Stomach (tissue), 9 donors: Measurements from ENCODE around the gene MAPRE3. TPM values are rescaled to one million over a fixed set of nuclear protein-coding genes. Genes with fewer than 3 reads are reported as not detected.

Experiments used
- DNase-seq, 2 donors: peaks; one replicate each; pipeline versions ENCODE4 v3.0.0 to v3.0.0-alpha.2; 2013 to 2019
- H3K27ac ChIP-seq, 5 donors: fragments of 200-600 bp in 4 of 5; sonication (generic) in 4 of 5; one replicate each; pipeline ENCODE4 v1.5.1; 2013 to 2019; ENCODE audit warnings: mild to moderate bottlenecking in 1 of 5, moderate library complexity in 1 of 5
- H3K27me3 ChIP-seq, 3 donors: fragments of 200-600 bp; sonication (generic); one replicate each; pipeline ENCODE4 v1.5.1; 2017 to 2019; ENCODE audit warnings: mixed run types in 1 of 3
- H3K36me3 ChIP-seq, 4 donors: fragments of 200-600 bp; sonication (generic); 1 replicate in 3 of 4; 2 replicates in 1 of 4; pipeline ENCODE4 v1.5.1; 2016 to 2019
- H3K4me1 ChIP-seq, 4 donors: fragments of 200-600 bp; sonication (generic); one replicate each; pipeline ENCODE4 v1.5.1; 2016 to 2019
- H3K4me3 ChIP-seq, 4 donors: fragments of 200-600 bp; sonication (generic) in 3 of 4; one replicate each; pipeline ENCODE4 v1.5.1; 2016 to 2019; ENCODE audit warnings: mild to moderate bottlenecking in 1 of 4
- H3K9me3 ChIP-seq, 4 donors: fragments of 200-600 bp; sonication (generic); one replicate each; pipeline ENCODE4 v1.5.1; 2016 to 2019
- EP300 ChIP-seq: sonication (generic); formaldehyde crosslinking; IDR thresholded peaks from one replicate; pipeline ENCODE4 v1.6.1; 2017; ENCODE audit warnings: antibody characterized with exemption
- POLR2A ChIP-seq, 4 donors: fragments of 450-650 bp; IDR thresholded peaks; one replicate each; pipeline ENCODE4 v1.6.1; 2016; ENCODE audit warnings: antibody characterized with exemption in 4 of 4, control low read depth in 2 of 4, mild to moderate bottlenecking in 1 of 4, moderate library complexity in 1 of 4
- POLR2AphosphoS5 ChIP-seq, 3 donors: sonication (generic); formaldehyde crosslinking; IDR thresholded peaks; one replicate each; pipeline ENCODE4 v1.6.1; 2016; ENCODE audit warnings: antibody characterized with exemption in 3 of 3
- WGBS, 5 donors: extraction: QIAGEN DNeasy Blood & Tissue Kit in 3 of 5; methylation state at CpG; one replicate each; pipeline versions ENCODE4 v1.1.5 to v1.1.7; 2013 to 2018; 5-methylcytosine and 5-hydroxymethylcytosine counted together
- intact Hi-C: fragments of 100-400 bp; cut with DNase I; formaldehyde crosslinking; loops from one replicate; pipeline ENCODE4 v1.15.1; 2023; ENCODE audit warnings: low total_unique reads
- polyA plus RNA-seq, 3 donors: library from polyadenylated mRNA; stranded (reverse); fragments of 200-250 nt; gene quantifications; one replicate each; pipeline ENCODE4 v1.2.3, GENCODE V29; 2013
- total RNA-seq, 5 donors: library from RNA; depleted of rRNA; stranded (reverse); fragments of >200 nt; gene quantifications; one replicate each; pipeline versions ENCODE4 v1.1.0 to v1.2.3, GENCODE V29; 2014 to 2016
- TF ChIP-seq, protein P1 (sequence below), 7 experiments: fragments of 450-650 bp in 4 of 7; fragments of 200-600 bp in 3 of 7; sonication (generic) in 3 of 7; IDR thresholded peaks; one replicate each; pipeline ENCODE4 v1.5.1; 2016 to 2019; ENCODE audit warnings: antibody characterized with exemption in 7 of 7, control low read depth in 2 of 7, mild to moderate bottlenecking in 1 of 7
- donor health status: healthy with polysubstance abuse.
- donor health status: Bipolar disorder and iron deficiency.
- donor health status: healthy.

MAPRE3 gene
- total and polyA plus RNA-seq, 8 donors, result 7.0 to 24.1 (median 13.6) TPM

DNA sequence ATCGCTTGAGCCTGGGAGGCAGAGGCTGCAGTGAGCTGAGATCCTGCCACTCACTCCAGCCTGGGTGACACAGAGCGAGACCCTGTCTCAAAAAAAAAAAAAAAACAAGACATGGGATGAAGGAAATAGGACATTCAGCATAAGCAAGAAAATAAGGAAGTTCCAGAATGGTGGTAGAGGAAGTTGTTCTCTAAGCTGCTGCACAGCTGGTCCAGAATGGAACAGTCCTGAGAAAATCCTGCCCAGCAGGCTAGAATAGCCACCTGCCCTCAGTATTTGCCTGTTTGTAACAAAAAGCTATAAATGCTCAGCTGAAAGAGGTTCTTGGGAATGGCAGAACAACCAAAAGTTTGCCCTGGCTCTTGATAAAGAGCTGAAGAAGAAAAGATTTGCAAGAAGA, 11.1 kb upstream of the MAPRE3 start:
- intact Hi-C loops, result no loop called here
- WGBS, 5 donors, result 75 to 89% (median 85%) methylated on average over 2 of the region's 2 CpGs
- peaks cover 0 to 68% (median 27%) of the 10 kb centered on the region in 3 donors for H3K27me3 ChIP-seq
- peaks cover 0 to 9% (median 3%) of the 10 kb centered on the region in 4 donors for H3K4me1 ChIP-seq
- H3K9me3 ChIP-seq, result no peaks in the 10 kb centered on the region
- no peak overlapping the region for H3K27ac ChIP-seq
- no peak for DNase-seq
- no peak for TF ChIP-seq POLR2A (IDR thresholded peaks at IDR 0.05)
- TF ChIP-seq POLR2AphosphoS5 (IDR thresholded peaks at IDR 0.05), result no peak
- no peaks in the 10 kb centered on the region for H3K36me3 ChIP-seq
- H3K4me3 ChIP-seq, result no peak overlapping the region

DNA sequence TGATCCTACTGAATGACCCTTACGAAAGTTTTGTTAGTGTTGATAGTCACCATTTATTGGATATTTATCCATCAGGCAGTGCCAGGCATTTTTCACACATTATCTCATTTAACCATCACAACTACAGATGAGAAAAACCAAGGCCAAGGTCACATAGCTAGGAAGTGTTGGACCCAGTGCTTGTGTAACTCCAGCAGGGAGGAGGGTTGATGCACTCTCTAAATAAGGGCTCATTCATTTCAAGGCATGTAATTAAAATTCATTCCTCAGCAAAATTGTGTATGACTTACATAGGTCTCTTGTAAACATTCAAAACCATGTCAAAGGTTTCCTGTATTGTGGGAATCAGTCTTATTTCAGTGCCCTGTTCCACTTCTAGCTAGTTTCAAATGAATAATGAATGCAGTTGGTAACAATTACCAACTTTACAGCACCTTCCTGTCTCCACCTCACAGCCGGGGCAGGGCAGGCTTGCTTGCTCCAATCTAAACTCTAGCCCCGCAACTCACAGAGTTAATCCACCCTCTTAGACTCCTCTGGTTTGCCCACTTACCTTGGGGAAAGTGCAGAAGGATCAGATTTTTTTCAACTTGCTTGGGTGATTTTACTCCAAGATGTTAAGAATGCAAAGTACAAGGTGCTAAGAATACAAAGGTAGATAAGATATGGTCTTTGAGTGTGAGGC, 5.8 kb upstream of the MAPRE3 start:
- H3K4me1 ChIP-seq, result peaks cover 0 to 10% (median 4%) of the 10 kb centered on the region in 4 donors
- intact Hi-C loops, result loop anchor here (5.0 kb wide), 1 partner anchor 53 kb away; no protein-coding TSS in a partner anchor
- peaks cover 0 to 20% (median 7%) of the 10 kb centered on the region in 3 donors for H3K27me3 ChIP-seq
- TF ChIP-seq POLR2AphosphoS5 (IDR thresholded peaks at IDR 0.05) (no peak), POLR2A (IDR thresholded peaks at IDR 0.05) (no peak), EP300 (no peak)
- TF ChIP-seq, protein P1, sequence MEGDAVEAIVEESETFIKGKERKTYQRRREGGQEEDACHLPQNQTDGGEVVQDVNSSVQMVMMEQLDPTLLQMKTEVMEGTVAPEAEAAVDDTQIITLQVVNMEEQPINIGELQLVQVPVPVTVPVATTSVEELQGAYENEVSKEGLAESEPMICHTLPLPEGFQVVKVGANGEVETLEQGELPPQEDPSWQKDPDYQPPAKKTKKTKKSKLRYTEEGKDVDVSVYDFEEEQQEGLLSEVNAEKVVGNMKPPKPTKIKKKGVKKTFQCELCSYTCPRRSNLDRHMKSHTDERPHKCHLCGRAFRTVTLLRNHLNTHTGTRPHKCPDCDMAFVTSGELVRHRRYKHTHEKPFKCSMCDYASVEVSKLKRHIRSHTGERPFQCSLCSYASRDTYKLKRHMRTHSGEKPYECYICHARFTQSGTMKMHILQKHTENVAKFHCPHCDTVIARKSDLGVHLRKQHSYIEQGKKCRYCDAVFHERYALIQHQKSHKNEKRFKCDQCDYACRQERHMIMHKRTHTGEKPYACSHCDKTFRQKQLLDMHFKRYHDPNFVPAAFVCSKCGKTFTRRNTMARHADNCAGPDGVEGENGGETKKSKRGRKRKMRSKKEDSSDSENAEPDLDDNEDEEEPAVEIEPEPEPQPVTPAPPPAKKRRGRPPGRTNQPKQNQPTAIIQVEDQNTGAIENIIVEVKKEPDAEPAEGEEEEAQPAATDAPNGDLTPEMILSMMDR (IDR thresholded peaks at IDR 0.05), result no peak
- H3K4me3 ChIP-seq, result no peak overlapping the region
- no peak overlapping the region for H3K27ac ChIP-seq
- no peaks in the 10 kb centered on the region for H3K9me3 ChIP-seq
- DNase-seq, result peak in 1 of 2 donors; percentile 39
- 50 to 67% (median 52%) methylated on average over 3 of the region's 3 CpGs for WGBS, 5 donors
- no peaks in the 10 kb centered on the region for H3K36me3 ChIP-seq

DNA sequence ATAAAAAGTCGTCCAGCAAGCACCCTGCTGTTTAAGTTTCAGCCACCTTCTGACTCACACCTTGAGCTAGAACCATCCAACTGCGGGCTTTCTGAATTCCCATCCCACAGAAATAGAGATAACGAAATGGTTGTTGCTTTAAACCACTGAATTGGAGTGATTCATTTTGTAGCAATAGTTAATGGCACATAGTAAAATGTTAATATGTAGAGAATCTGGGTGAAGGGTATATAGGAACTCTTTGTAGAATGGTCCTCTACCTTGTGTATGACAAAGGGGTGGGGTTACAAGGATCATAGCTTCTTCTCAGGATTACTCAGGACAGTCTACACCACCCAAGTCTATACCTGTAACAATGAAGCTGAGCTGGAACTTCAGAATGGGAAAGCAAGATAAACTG, 2.4 kb upstream of the MAPRE3 start:
- DNase-seq, result no peak
- no peak overlapping the region for H3K4me3 ChIP-seq
- no peak overlapping the region for H3K27ac ChIP-seq
- no peak for TF ChIP-seq POLR2AphosphoS5 (IDR thresholded peaks at IDR 0.05)
- no peak for TF ChIP-seq EP300
- TF ChIP-seq, protein P1 (IDR thresholded peaks at IDR 0.05), result no peak
- TF ChIP-seq POLR2A (IDR thresholded peaks at IDR 0.05), result no peak
- H3K9me3 ChIP-seq, result no peaks in the 10 kb centered on the region
- WGBS, 5 donors, result 45 to 68% (median 62%) methylated on average over 3 of the region's 3 CpGs
- H3K36me3 ChIP-seq, result no peaks in the 10 kb centered on the region
- intact Hi-C loops, result loop anchor here (5.0 kb wide), 1 partner anchor 49 kb away; no protein-coding TSS in a partner anchor
- H3K4me1 ChIP-seq, result peaks cover 22 to 31% (median 27%) of the 10 kb centered on the region in 4 donors
- no peaks in the 10 kb centered on the region for H3K27me3 ChIP-seq

DNA sequence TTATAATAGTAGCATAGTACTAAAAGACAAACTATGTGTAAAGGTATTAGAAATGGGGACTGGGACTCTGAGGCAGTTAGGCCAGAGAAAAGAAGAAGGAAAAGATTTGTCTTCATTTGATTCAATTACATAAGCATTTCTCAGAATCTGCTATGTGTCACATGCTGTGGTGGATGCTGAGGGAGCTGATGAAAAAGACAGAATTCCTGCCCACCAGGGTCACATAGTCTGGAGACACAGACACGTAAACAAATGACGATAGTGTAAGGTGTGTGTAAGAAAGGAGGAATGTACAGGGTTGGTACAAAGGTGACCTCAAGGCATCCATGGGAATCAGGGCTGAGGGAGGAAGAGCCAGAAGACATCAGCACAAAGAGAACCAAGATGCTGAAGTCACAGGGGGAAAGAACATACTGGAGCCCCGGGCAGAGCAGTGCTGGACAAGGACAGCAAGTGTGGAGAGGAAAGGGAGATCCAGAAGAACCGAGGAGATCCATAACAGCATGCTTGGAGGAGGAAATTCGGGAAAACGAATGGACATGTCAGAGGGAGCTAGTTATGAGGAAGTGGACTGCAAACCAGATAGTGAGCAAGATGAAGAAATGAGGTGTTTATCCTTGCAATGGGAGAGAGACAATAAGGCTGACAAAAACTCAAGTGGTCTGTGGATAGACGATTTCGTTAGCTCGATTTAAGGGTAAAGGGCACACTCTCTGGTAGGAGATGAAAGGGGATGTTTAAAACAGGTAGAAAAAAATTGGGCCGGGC, 1.2 kb upstream of the MAPRE3 start:
- H3K4me1 ChIP-seq, result peaks cover 22 to 31% (median 27%) of the 10 kb centered on the region in 4 donors
- intact Hi-C loops, result loop anchor here (5.0 kb wide), 1 partner anchor 48 kb away; no protein-coding TSS in a partner anchor
- no peaks in the 10 kb centered on the region for H3K27me3 ChIP-seq
- no peak overlapping the region for H3K4me3 ChIP-seq
- no peak overlapping the region for H3K27ac ChIP-seq
- H3K36me3 ChIP-seq, result no peaks in the 10 kb centered on the region
- TF ChIP-seq EP300, result no peak
- no peak for DNase-seq
- 68 to 75% (median 71%) methylated on average over 10 of the region's 10 CpGs for WGBS, 5 donors
- H3K9me3 ChIP-seq, result no peaks in the 10 kb centered on the region

DNA sequence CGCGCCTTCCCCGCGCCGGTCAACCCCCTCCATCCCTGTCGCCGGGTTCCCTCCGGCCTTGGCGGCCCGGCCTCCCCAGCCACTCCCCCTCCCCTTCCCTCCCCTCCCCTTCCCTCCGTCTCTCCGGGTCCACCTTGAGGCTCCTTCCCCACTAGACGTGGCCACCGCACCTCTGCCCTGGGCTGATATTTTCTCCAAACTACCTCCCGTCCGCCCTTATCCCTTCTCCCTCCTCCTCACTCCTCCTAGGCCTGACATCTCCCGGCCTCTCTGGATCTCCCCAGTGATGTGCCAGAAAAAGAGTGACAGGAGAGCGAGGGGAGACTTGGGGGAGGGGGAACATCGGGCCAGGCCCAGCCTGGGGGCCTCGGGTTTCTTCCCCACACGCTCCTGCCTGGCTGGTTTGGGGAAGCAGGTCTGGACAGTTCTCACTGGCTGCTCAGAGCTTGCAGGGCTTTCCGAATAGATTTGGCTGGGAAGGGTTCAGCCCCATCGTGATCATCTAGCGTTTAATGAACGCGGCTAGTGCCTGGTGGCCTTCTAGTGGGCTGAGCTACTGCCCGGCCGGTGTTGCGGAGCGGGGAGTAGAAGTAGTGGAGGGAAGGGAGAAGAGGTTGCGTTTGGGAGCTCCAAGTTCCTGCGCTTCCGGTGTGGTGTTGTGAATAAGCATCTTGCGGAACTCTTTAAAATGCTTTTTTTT, 641 bp downstream of the MAPRE3 start:
- Histone ChIP-seq H3K9me3 (no peaks in the 10 kb centered on the region), H3K4me3 (peak overlapping the region; percentile 73 to 88 (median 78)), H3K27me3 (no peaks in the 10 kb centered on the region), H3K27ac (peak overlapping the region; percentile 35 to 90 (median 75)), H3K4me1 (peaks cover 22 to 36% (median 27%) of the 10 kb centered on the region in 4 donors), H3K36me3 (no peaks in the 10 kb centered on the region)
- no peak for TF ChIP-seq POLR2A (IDR thresholded peaks at IDR 0.05)
- TF ChIP-seq EP300, result no peak
- TF ChIP-seq, protein P1 (IDR thresholded peaks at IDR 0.05), result no peak
- no peak for TF ChIP-seq POLR2AphosphoS5 (IDR thresholded peaks at IDR 0.05)
- WGBS, 5 donors, result 9 to 15% (median 12%) methylated on average over 25 to 34 of the region's 34 CpGs
- intact Hi-C loops, result no loop called here
- peak in 1 of 2 donors; percentile 34 for DNase-seq
